DND-41 (cell line): ENCODE results near the gene STAM2.
"Not testable (repeated sequence)": the region's sequence is repeated elsewhere in the genome, so short reads cannot be mapped to it uniquely, and the experiment has no call there.

Experiments used
- ATAC-seq: fragments of 200-7000 bp; cut with Tn5 transposase; 3 replicates; pipeline ENCODE4 v1.9.1; 2021; ENCODE audit warnings: low read depth; ENCODE audit not compliant: insufficient read depth
- DNase-seq: peaks from one replicate; pipeline ENCODE4 v3.0.0-alpha.2; 2020
- H2AFZ ChIP-seq: 2 replicates; pipeline ENCODE4 v1.6.0; 2012; ENCODE audit warnings: low read depth, low read length
- H3K27ac ChIP-seq: 2 replicates; pipeline ENCODE4 v1.5.1; 2012; ENCODE audit warnings: low read length, inconsistent platforms
- H3K27me3 ChIP-seq: fragments of 200-600 bp; sonication (generic); 2 replicates; pipeline ENCODE4 v1.6.0; 2012; ENCODE audit warnings: low read length, mild to moderate bottlenecking, inconsistent platforms; ENCODE audit not compliant: insufficient read depth, poor library complexity
- H3K36me3 ChIP-seq: 2 replicates; pipeline ENCODE4 v1.5.1; 2012; ENCODE audit warnings: low read length, inconsistent platforms; ENCODE audit not compliant: insufficient read depth
- H3K4me1 ChIP-seq: 2 replicates; pipeline ENCODE4 v1.5.1; 2012; ENCODE audit warnings: mild to moderate bottlenecking, low read length; ENCODE audit not compliant: insufficient read depth
- H3K4me2 ChIP-seq: 2 replicates; pipeline ENCODE4 v1.6.0; 2012; ENCODE audit warnings: mild to moderate bottlenecking, moderate library complexity, low read length, inconsistent platforms; ENCODE audit not compliant: insufficient read depth
- H3K4me3 ChIP-seq, 2 experiments: fragments of 200-600 bp in 1 of 2; shearing (Covaris generic) in 1 of 2; 2 replicates each; pipeline ENCODE4 v1.5.1; 2012 to 2016; ENCODE audit warnings: inconsistent platforms in 2 of 2, low read length in 2 of 2, mild to moderate bottlenecking in 2 of 2, low read depth in 1 of 2, moderate library complexity in 1 of 2
- H3K79me2 ChIP-seq: 2 replicates; pipeline ENCODE4 v1.6.0; 2012; ENCODE audit warnings: low read length, inconsistent platforms; ENCODE audit not compliant: insufficient read depth
- H3K9ac ChIP-seq: 2 replicates; pipeline ENCODE4 v1.6.0; 2012; ENCODE audit warnings: low read depth, mild to moderate bottlenecking, inconsistent platforms, low read length, moderate library complexity
- H3K9me3 ChIP-seq: 2 replicates; pipeline ENCODE4 v1.5.1; 2012; ENCODE audit warnings: low read length, moderate library complexity, mild to moderate bottlenecking, inconsistent platforms; ENCODE audit not compliant: insufficient read depth, severe bottlenecking
- H4K20me1 ChIP-seq: 2 replicates; pipeline ENCODE4 v1.6.0; 2012; ENCODE audit warnings: low read length; ENCODE audit not compliant: insufficient read depth
- EZH2 ChIP-seq: IDR thresholded peaks from 3 replicates; pipeline ENCODE4 v1.6.1; 2012; ENCODE audit warnings: borderline replicate concordance, low read depth, mild to moderate bottlenecking, moderate library complexity, low read length, inconsistent platforms; ENCODE audit not compliant: severe bottlenecking
- TF ChIP-seq, protein P1 (sequence below): IDR thresholded peaks from 2 replicates; pipeline ENCODE4 v1.5.1; 2012; ENCODE audit warnings: borderline replicate concordance, low read length, moderate library complexity, mild to moderate bottlenecking; ENCODE audit not compliant: poor library complexity, severe bottlenecking; ENCODE audit errors: extremely low read depth

The STAM2 gene

DNA sequence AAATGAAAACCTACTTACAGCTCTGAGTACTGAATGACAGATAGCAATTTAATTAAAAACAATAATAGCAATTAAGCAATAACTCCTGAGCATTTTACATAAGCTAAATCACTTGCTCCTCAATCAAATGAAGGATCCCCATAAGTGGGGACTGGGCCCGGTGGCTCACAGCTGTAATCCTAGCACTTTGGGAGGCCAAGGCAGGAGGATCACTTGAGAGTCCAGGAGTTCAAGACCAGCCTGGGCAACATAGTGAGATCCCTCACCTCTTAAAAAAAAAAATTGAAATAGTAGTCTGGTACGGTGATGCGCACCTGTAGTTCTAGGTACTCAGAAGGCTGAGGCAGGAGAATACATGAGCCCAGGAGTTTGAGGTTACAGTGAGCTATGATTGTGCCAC lies 13.4 kb downstream of the STAM2 start:
- no peak for ATAC-seq
- peaks cover 3% of the 10 kb centered on the region; the same call in 1 of the 2 replicates for H4K20me1 ChIP-seq

DNA sequence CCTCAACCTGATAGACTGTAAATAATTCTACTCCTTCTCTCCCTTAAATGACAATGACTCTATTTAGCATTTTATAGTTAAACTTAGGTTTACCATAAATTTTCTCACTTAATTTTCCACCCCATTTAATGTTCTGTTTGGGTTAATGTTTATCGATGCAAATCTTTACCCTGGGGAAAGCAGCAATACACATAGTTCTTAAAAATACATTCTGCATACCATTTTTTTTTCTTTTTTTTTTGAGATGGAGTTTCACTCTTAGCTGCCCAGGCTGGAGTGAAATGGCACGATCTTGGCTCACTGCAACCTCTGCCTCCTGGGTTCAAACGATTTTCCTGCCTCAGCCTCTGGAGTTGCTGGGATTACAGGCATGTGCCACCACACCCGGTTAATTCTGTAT lies 14.0 kb downstream of the STAM2 start:
- Histone ChIP-seq H3K9ac (no peak overlapping the region), H3K27me3 (no peaks in the 10 kb centered on the region), H2AFZ (no peak overlapping the region), H3K79me2 (peaks cover 75% of the 10 kb centered on the region), H4K20me1 (peaks cover 6% of the 10 kb centered on the region; the same call in 1 of the 2 replicates), H3K9me3 (peaks cover 3% of the 10 kb centered on the region), H3K4me1 (no peaks in the 10 kb centered on the region), H3K4me3 (no peak overlapping the region), H3K4me2 (no peak overlapping the region), H3K27ac (no peak overlapping the region), H3K36me3 (peaks cover 12% of the 10 kb centered on the region)
- TF ChIP-seq EZH2, result no peak
- TF ChIP-seq, protein P1, sequence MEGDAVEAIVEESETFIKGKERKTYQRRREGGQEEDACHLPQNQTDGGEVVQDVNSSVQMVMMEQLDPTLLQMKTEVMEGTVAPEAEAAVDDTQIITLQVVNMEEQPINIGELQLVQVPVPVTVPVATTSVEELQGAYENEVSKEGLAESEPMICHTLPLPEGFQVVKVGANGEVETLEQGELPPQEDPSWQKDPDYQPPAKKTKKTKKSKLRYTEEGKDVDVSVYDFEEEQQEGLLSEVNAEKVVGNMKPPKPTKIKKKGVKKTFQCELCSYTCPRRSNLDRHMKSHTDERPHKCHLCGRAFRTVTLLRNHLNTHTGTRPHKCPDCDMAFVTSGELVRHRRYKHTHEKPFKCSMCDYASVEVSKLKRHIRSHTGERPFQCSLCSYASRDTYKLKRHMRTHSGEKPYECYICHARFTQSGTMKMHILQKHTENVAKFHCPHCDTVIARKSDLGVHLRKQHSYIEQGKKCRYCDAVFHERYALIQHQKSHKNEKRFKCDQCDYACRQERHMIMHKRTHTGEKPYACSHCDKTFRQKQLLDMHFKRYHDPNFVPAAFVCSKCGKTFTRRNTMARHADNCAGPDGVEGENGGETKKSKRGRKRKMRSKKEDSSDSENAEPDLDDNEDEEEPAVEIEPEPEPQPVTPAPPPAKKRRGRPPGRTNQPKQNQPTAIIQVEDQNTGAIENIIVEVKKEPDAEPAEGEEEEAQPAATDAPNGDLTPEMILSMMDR, result no peak
- ATAC-seq (no peak), DNase-seq (no peak)

More for the DNA sequence above, 13.4 kb downstream of the STAM2 start:
- Histone ChIP-seq H3K4me3 (no peak overlapping the region), H3K36me3 (peaks cover 12% of the 10 kb centered on the region), H3K9me3 (peaks cover 3% of the 10 kb centered on the region), H2AFZ (no peak overlapping the region), H3K27me3 (no peaks in the 10 kb centered on the region), H3K4me1 (no peaks in the 10 kb centered on the region), H3K27ac (no peak overlapping the region), H3K79me2 (peaks cover 75% of the 10 kb centered on the region), H3K4me2 (no peak overlapping the region), H3K9ac (no peak overlapping the region)
- TF ChIP-seq, protein P1, result no peak
- TF ChIP-seq EZH2, result no peak
- no peak for DNase-seq

DNA sequence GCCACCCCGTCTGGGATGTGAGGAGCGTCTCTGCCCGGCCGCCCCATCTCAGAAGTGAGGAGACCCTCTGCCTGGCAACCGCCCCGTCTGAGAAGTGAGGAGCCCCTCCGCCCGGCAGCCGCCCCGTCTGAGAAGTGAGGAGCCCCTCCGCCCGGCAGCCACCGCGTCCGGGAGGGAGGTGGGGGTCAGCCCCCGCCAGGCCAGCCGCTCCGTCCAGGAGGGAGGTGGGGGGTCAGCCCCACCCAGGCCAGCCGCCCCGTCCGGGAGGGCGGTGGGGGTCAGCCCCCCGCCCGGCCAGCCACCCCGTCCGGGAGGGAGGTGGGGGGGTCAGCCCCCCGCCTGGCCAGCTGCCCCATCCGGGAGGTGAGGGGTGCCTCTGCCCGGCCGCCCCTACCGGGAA lies 15.2 kb downstream of the STAM2 start:
- not testable (repeated sequence) for H3K4me2 ChIP-seq, H3K4me1 ChIP-seq, H3K27me3 ChIP-seq, ATAC-seq, H3K9ac ChIP-seq, H2AFZ ChIP-seq, H3K9me3 ChIP-seq, H3K36me3 ChIP-seq, H4K20me1 ChIP-seq, H3K27ac ChIP-seq, DNase-seq, H3K4me3 ChIP-seq
- H3K79me2 ChIP-seq, result peaks cover 69% of the 10 kb centered on the region

DNA sequence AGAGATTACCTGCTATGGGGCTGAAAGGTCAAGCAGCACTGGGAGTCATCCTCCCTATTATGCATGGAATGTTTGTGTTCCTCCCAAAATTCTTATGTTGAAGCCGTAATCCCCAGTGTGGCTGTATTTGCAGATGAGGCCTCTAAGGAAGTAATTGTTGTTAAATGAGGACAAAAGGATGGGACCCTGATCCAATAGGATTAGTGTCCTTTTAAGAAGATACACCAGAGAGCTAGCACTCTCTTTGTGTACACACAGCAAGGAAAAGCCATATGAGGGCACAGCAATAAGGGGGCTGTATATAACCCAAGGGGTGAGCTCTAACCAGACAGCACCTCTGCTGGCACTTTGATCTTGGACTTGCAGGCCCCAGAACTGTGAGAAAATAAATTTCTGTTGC lies 18.3 kb downstream of the STAM2 start:
- DNase-seq (no peak), ATAC-seq (no peak)
- Histone ChIP-seq H3K79me2 (peaks cover 70% of the 10 kb centered on the region), H2AFZ (no peak overlapping the region), H3K27me3 (no peaks in the 10 kb centered on the region), H3K36me3 (peaks cover 8% of the 10 kb centered on the region), H3K9ac (no peak overlapping the region), H3K9me3 (no peaks in the 10 kb centered on the region), H3K4me3 (no peak overlapping the region), H4K20me1 (peaks cover 19% of the 10 kb centered on the region; the same call in 1 of the 2 replicates), H3K27ac (no peak overlapping the region), H3K4me2 (no peak overlapping the region), H3K4me1 (no peaks in the 10 kb centered on the region)
- TF ChIP-seq, protein P1, result no peak
- no peak for TF ChIP-seq EZH2
